GM12864 (cell line): ENCODE results near the gene FKTN.

ENCODE experiments used
- DNase-seq: peaks from one replicate; pipeline ENCODE4 v3.0.0-alpha.2; 2011; ENCODE audit warnings: low read depth
- H3K4me3 ChIP-seq: 2 replicates; pipeline ENCODE4 v1.5.1; 2011; ENCODE audit warnings: mild to moderate bottlenecking, low read depth, low read length, control low read depth
- TF ChIP-seq, protein P1 (sequence below): IDR thresholded peaks from 2 replicates; pipeline ENCODE4 v1.5.1; 2011; ENCODE audit warnings: low read depth, mild to moderate bottlenecking, moderate library complexity, low read length, control low read depth, inconsistent platforms; ENCODE audit errors: missing control alignments

The FKTN gene

GRCh38 chr9:105670315-105670714 lies 112.4 kb downstream of the FKTN start:
- no peak overlapping the region for H3K4me3 ChIP-seq
- no peak for DNase-seq
- TF ChIP-seq, protein P1, sequence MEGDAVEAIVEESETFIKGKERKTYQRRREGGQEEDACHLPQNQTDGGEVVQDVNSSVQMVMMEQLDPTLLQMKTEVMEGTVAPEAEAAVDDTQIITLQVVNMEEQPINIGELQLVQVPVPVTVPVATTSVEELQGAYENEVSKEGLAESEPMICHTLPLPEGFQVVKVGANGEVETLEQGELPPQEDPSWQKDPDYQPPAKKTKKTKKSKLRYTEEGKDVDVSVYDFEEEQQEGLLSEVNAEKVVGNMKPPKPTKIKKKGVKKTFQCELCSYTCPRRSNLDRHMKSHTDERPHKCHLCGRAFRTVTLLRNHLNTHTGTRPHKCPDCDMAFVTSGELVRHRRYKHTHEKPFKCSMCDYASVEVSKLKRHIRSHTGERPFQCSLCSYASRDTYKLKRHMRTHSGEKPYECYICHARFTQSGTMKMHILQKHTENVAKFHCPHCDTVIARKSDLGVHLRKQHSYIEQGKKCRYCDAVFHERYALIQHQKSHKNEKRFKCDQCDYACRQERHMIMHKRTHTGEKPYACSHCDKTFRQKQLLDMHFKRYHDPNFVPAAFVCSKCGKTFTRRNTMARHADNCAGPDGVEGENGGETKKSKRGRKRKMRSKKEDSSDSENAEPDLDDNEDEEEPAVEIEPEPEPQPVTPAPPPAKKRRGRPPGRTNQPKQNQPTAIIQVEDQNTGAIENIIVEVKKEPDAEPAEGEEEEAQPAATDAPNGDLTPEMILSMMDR, result no peak

DNA sequence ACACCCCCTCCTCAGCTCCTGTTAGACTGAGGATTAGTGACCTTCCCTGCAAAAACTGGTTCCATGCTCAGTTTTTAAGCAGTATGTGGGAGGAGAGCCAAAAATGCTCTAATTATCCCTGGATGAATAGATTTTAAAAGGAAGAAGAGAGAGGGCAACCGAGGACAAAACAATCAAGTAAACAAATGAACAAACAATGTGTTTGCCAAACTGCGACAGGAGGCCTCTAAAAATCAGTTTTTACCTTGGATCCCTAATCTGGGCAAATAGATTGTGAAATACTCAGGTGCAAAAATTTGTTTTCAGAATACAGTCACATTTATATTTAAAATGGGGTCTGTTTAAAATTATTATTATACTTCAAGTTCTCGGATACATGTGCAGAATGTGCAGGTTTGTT lies 112.8 kb downstream of the FKTN start:
- DNase-seq, result no peak
- H3K4me3 ChIP-seq, result no peak overlapping the region
- TF ChIP-seq, protein P1, result no peak

GRCh38 chr9:105672711-105673234 lies 114.8 kb downstream of the FKTN start:
- TF ChIP-seq, protein P1, result no peak
- DNase-seq, result no peak
- H3K4me3 ChIP-seq, result no peak overlapping the region

DNA sequence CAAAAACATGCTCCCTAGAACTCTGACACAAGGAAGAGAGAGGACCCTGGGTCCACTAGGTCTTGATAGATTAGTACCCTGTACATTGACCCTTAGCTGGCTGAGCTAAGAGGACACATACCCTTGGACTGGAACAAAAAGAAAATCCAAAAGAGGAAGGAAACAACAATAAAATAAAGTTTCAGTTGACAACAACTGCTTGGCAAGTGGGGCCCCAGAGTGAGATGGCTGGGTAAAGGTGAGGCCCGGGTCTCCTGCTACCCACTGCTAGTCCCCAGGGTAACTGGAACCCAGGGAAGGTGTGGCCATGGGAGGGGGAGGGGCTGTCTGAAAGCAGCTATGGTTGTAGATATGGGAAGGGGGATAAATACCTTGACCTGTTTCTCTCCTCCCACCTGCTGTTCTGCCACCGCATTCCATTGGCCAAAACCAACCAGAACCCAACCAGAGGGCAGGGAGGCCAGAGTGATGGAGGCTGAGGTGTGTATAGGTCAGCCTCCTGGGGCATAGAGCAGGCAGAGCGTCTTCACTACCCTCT lies 116.0 kb downstream of the FKTN start:
- DNase-seq, result no peak
- TF ChIP-seq, protein P1, result no peak
- H3K4me3 ChIP-seq, result no peak overlapping the region

DNA sequence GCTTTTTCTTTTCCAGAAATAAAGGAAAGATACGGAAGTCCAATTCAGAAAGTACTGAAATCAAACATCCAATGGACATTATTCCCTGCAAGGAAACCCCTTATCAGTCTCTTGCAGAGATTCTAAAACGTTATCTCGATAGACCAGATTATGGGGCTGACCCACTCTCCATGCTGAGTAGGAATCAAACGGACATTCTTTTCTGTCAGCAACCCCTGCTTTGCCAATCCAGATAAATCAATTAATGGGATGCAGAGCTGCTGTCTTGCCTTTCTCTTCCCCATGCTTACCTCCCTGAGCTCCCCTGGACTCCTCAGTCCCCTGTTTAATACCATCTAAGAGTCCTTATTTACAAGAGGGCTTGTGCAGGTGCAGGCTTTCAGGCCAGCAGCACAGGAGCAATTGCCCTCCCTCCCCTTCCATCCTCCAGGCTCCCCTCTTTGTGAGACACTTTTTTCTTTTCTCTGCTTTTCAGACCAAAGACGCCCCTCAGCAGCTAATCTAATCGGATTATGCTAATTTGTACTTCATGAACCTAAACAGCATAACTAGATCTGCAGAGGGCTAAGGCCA lies 118.5 kb downstream of the FKTN start:
- TF ChIP-seq, protein P1, result no peak
- DNase-seq, result no peak

DNA sequence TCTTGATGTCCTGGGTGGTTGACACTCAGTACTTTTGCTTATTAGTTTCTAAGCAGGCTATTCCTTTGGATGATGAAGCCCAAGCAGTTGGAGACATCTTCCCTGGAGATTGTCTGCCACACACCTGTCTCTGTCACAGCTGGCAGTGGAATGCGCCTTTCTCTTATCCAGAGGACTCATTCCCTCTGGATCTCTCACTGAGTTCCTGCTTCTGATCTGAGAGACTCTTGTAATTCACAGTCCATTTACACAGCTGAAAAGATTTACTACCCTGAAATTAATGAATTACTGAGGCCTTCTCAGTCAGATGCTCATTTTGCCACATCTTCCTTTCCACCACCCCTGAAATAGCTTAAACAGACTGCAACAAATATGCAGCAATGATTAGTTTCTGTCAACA lies 120.2 kb downstream of the FKTN start:
- H3K4me3 ChIP-seq, result no peak overlapping the region
- no peak for DNase-seq
- TF ChIP-seq, protein P1, result no peak

More for the DNA sequence above, 118.5 kb downstream of the FKTN start:
- no peak overlapping the region for H3K4me3 ChIP-seq

GRCh38 chr9:105678781-105679180 lies 120.8 kb downstream of the FKTN start:
- TF ChIP-seq, protein P1, result no peak
- DNase-seq, result no peak
- no peak overlapping the region for H3K4me3 ChIP-seq
